HAP-1 (cell line): ENCODE data around the gene SPATS2L.

Experiments used
- DNase-seq, 2 experiments: peaks; one replicate each; pipeline ENCODE4 v3.0.0-alpha.2; 2016 to 2020; ENCODE audit warnings: low spot score in 2 of 2
- H3K27me3 ChIP-seq: fragments of 250-450 bp; sonication (Bioruptor Pico); 2 replicates; pipeline ENCODE4 v1.5.1; 2020; ENCODE audit warnings: low read depth, mild to moderate bottlenecking, moderate library complexity
- H3K36me3 ChIP-seq: fragments of 250-450 bp; sonication (Bioruptor Pico); replicated peaks from 2 replicates; pipeline ENCODE4 v1.5.1; 2020; ENCODE audit warnings: mild to moderate bottlenecking
- H3K4me1 ChIP-seq: fragments of 250-450 bp; sonication (Bioruptor Pico); 2 replicates; pipeline ENCODE4 v1.5.1; 2020; ENCODE audit warnings: mild to moderate bottlenecking
- H3K4me3 ChIP-seq: fragments of 250-450 bp; sonication (Bioruptor Pico); 2 replicates; pipeline ENCODE4 v1.5.1; 2020; ENCODE audit warnings: mild to moderate bottlenecking, moderate library complexity
- H3K9me3 ChIP-seq: fragments of 250-450 bp; sonication (Bioruptor Pico); 2 replicates; pipeline ENCODE4 v1.5.1; 2020; ENCODE audit warnings: mild to moderate bottlenecking, moderate library complexity
- in situ Hi-C: fragments of 300-500 bp; cut with MboI; formaldehyde crosslinking; loops from 3 replicates; pipeline ENCODE4 v1.14.3; 2020; ENCODE audit warnings: low sequenced_read_pairs, inconsistent platforms, mixed read lengths

SPATS2L gene

DNA sequence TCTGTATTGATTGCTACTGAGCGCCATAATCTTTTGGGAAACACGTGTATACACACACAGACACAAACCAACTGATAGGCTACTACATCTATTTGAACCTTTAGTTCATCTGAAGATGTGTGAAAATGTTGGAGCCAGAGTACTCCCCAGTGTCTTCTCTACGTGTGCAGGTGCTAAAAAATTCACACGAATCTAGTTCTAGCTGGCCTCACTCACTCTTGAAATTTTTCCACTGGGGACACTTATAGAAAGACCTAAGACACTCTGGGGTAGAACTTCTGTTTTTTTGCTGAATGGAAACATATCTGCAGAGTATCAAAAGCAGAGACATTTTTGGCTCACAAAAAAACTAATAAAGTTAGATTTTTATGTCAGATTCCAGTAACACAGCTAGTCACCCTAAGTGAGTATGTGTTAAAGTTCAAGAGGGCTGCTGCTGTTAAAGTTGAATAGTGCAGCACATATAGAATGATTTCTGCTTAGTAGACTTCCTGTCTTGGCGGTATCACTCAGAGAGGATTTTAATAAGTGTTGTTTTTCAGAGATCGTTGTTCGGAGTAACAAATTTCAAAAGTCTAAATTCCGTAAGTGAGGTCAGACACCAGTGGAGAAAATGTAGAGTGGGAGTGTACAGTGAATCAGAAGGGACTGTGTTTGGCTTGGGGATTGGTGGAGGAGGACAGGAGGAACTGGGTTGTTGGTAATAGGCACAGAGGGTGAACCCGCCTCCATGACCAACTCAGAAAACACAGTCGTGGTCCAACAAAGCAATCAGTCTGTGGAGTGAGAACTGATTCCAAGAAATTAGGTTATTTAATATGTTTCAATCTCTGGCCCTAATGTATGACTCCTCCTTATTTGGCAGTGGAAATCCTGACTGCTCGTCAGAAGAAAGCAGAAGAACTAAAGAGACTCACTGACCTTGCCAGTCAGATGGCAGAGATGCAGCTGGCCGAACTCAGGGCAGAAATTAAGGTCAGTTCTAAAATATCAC, 160.2 kb downstream of the SPATS2L start:
- no peak for DNase-seq
- Histone ChIP-seq H3K4me3 (no peak overlapping the region), H3K36me3 (no peaks in the 10 kb centered on the region; the same call in 1 of the 2 replicates), H3K9me3 (no peaks in the 10 kb centered on the region), H3K4me1 (peaks cover 7% of the 10 kb centered on the region), H3K27me3 (no peaks in the 10 kb centered on the region)
- in situ Hi-C loops: no loop called here

DNA sequence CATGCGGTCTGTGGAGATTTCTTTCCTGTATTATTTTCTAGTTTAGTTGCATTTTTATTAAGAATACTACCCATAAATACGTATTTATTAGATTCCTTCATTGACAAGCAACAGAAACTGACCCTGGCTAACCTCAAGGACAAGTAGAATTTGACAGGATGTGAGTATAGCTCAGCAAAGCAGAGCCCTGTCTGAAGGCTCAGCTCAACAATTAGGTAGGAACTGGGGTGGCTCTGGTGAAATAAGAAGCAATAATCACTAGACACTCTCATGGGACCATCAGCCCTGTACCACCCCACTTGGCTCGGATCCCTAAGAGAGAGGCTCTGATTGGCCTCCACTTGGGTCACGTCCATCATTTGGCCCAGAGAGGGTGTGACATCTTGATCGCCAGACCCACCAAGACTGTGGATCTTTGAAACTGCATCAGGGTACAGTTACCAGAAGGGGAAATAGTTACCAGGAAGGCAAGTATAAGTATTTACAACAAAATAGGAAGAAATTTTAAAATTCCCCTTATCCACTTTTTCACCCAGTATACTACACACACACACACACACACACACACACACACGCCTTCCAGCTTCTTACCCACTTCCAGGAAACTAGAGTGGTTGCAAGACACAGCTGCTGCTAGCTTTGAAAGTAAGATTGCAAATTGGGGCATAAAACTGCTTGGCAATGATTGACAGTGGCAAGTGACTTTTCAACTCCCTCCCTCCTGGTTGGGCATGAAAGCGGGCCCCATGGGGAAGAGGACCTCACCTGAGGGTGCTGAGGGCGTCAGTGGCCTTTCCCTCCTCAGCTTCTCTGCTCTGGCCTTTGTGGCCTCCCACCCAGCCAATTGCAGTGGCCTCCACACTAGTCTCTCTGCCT, 161.6 kb downstream of the SPATS2L start:
- DNase-seq: no peak
- no peak overlapping the region for H3K4me3 ChIP-seq
- no peaks in the 10 kb centered on the region; the same call in 1 of the 2 replicates for H3K36me3 ChIP-seq
- H3K9me3 ChIP-seq: no peaks in the 10 kb centered on the region
- in situ Hi-C loops: no loop called here
- peaks cover 7% of the 10 kb centered on the region for H3K4me1 ChIP-seq
- H3K27me3 ChIP-seq: no peaks in the 10 kb centered on the region

DNA sequence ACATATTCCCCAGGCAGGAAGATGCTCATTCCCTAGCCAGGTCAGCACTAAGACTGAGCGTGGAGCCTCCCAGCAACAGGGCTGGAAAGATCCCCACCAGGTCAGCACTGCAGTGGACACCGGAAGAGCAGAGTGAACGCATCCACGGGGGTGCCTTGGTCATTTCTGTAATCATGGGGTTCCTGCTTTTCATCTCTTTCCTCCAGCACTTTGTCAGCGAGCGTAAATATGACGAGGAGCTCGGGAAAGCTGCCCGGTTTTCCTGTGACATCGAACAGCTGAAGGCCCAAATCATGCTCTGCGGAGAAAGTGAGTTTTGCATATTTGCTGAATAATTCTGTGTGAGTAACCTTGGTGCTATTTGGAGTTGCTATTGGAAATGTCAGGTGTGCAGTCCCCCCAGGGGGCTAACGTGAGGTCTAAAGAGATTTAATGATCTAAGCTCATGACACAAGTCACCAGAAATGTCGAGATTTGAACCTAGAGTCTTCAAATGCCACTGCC, 163.3 kb downstream of the SPATS2L start:
- no peaks in the 10 kb centered on the region; the same call in 1 of the 2 replicates for H3K36me3 ChIP-seq
- no peaks in the 10 kb centered on the region for H3K27me3 ChIP-seq
- in situ Hi-C loops: loop anchor here (5.0 to 10.0 kb wide), 2 partner anchors 155 to 492 kb away; no protein-coding TSS in a partner anchor
- no peak for DNase-seq
- no peaks in the 10 kb centered on the region for H3K9me3 ChIP-seq
- no peaks in the 10 kb centered on the region for H3K4me1 ChIP-seq
- no peak overlapping the region for H3K4me3 ChIP-seq

DNA sequence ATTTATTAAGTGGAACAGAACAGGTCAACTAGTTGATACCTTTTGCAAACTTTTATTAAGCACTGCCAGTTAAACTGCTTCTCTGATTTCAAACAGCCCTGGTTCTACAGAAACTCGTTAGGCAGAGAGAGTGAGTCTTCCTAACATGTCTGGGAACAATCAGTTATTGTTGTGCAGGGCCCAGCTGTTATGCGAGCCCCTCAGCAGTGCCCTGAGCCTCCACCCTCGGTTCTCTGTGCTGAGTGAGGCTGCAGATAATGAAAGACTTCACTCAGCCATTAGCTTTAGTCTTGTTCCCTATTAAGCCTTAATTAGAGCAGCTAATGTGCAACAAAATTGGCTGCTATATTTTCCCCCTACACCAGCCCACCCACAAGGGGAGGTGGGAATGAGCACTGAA, 163.7 kb downstream of the SPATS2L start:
- no peaks in the 10 kb centered on the region for H3K9me3 ChIP-seq
- in situ Hi-C loops: loop anchor here (5.0 to 10.0 kb wide), 2 partner anchors 155 to 493 kb away; no protein-coding TSS in a partner anchor
- H3K4me1 ChIP-seq: no peaks in the 10 kb centered on the region
- no peak for DNase-seq
- no peaks in the 10 kb centered on the region for H3K27me3 ChIP-seq
- H3K36me3 ChIP-seq: no peaks in the 10 kb centered on the region; the same call in 1 of the 2 replicates
- H3K4me3 ChIP-seq: no peak overlapping the region

DNA sequence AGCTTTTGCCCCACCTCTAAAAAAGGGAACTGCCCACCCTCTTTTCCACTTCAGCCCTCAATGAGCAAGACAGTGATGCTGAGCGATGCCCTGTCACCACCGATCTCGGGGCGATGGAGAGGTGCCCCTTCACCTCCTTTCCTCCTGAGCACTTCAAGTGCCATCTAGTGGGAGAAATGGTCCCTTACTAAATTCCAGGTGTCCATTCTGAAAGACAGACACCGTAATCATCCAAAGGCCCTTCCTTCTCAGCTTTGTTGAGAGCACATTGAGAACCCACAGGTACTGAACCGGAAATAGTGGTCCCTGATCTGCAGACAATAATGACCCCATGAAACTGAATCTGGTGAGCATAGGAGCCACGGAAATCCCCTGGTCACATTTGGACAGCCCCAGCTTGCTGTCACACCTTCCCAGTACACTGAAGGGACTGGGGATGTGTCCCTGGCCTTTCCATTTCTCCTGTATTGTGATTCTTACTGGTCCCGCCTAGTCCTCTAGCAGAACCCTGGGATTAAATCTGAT, 164.9 kb downstream of the SPATS2L start:
- Histone ChIP-seq H3K4me1 (no peaks in the 10 kb centered on the region), H3K36me3 (no peaks in the 10 kb centered on the region; the same call in 1 of the 2 replicates)
- peak; percentile 11 to 25 for DNase-seq

DNA sequence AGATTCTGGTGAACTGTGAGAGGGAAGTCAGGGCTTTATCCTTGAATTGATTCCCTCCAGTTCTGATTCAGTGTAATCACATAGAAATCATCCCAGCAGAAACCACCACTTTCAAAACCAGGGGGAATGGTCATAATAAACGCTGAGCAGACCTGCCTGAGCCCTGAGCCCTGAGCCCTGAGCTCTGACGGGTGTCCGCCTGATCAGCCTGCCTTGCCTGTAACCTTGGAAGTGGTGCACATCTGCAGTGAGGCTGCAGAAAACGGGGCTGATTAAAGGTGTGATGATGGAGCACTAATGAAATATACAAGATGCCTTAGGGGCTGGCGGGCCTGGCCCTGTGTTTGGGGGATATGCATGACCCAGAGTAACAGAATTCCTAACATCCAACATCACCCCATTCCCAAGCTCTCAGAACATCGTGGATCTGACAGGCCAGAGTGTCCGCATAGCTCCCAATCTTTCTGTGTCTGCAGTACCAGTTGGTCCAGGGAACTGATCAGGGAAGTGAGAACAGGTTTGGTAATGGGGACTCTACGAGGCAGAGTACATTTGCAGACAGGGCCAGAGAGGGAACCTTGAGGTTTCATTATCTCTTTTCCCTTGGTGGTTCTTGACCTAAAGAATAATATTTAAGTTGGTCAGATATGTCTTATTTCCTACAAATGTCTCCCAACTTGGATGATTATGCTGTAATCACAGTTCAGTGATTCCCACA, 165.6 kb downstream of the SPATS2L start:
- Histone ChIP-seq H3K9me3 (no peaks in the 10 kb centered on the region), H3K36me3 (no peaks in the 10 kb centered on the region; the same call in 1 of the 2 replicates), H3K4me1 (no peaks in the 10 kb centered on the region), H3K4me3 (no peak overlapping the region), H3K27me3 (no peaks in the 10 kb centered on the region)
- in situ Hi-C loops: loop anchor here (5.0 to 10.0 kb wide), 2 partner anchors 157 to 495 kb away; no protein-coding TSS in a partner anchor
- DNase-seq: no peak

More for the DNA sequence above, 164.9 kb downstream of the SPATS2L start:
- Histone ChIP-seq H3K4me3 (no peak overlapping the region), H3K27me3 (no peaks in the 10 kb centered on the region), H3K9me3 (no peaks in the 10 kb centered on the region)
- in situ Hi-C loops: loop anchor here (5.0 to 10.0 kb wide), 2 partner anchors 157 to 494 kb away; no protein-coding TSS in a partner anchor

DNA sequence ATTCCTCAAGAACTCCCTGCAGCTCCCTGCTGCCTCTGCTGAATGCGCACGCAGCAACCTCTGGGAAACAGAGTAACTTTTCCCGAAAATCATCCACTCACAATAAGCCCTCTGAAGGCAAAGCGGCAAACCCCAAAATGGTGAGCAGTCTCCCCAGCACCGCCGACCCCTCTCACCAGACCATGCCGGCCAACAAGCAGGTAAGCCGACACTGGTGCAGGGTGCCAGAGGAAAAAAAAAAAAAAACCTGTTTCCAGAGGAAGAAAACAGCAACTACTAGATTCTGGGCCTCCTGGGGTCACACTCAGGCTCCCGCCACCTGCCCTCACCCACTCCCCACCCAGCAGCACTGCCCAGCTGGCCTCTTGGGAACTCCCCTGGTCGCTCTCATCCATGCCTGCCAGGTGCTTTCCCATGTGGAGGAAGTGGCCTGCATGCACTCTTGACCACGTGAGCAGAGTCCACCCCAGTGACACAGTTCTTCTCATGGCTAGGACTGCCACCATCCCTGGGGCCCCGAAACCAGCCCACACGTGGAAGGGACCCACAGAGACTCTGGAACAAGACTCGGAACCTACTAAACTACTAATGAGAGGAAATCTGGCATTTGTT, 166.5 kb downstream of the SPATS2L start:
- no peak for DNase-seq
- in situ Hi-C loops: loop anchor here (5.0 to 10.0 kb wide), 2 partner anchors 158 to 496 kb away; no protein-coding TSS in a partner anchor
- Histone ChIP-seq H3K4me1 (no peaks in the 10 kb centered on the region), H3K36me3 (peaks cover under 1% of the 10 kb centered on the region; the same call in 1 of the 2 replicates), H3K4me3 (no peak overlapping the region), H3K9me3 (no peaks in the 10 kb centered on the region), H3K27me3 (no peaks in the 10 kb centered on the region)

DNA sequence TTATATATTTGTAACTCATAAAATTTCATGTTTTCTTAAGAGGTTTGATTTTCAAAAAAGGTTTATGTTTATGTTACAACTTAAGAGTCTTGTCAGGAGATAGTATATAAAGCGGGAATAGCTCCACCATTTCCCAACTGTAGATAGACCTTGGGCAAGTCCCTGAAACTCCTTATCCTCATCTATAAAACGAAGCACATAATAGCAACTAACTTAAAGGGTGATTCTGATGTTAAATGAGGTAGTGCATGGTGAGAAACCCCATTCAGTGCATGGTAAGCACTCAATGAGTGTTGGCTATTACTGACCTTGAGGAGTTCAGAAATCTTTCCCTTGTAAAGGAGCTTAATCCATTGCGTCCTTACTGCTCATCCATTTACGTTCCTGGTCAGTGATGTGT, 169.3 kb downstream of the SPATS2L start:
- H3K36me3 ChIP-seq: 0 out of 2 replicates have a peak, but pooled peaks cover 6% of the 10 kb centered on the region
- H3K4me1 ChIP-seq: no peaks in the 10 kb centered on the region
- in situ Hi-C loops: loop anchor here (10.0 kb wide), 1 partner anchor 161 kb away; no protein-coding TSS in a partner anchor
- no peak for DNase-seq
- no peak overlapping the region for H3K4me3 ChIP-seq
- H3K9me3 ChIP-seq: no peaks in the 10 kb centered on the region
- H3K27me3 ChIP-seq: no peaks in the 10 kb centered on the region

DNA sequence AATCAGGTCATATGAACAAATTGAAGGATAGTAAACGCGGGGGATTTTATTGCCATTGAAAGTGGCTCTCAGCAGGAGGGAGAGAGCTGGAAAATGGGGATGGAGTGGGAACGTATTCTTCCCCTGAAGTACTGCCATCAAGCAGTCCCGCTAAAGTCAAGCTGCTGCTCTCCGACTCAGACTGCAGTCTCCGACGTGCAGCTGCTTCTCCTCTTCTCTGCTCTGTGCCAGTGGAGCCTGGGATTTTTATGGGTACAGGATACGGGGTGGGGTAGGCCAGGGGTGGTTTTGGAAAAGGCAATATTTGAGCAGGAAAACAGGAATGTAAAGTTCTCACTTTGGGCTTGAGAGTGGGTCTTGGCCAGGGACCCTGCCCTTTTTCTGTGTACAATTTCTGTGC, 170.3 kb downstream of the SPATS2L start:
- H3K4me1 ChIP-seq: no peaks in the 10 kb centered on the region
- H3K36me3 ChIP-seq: 0 out of 2 replicates have a peak, but pooled peaks cover 6% of the 10 kb centered on the region

DNA sequence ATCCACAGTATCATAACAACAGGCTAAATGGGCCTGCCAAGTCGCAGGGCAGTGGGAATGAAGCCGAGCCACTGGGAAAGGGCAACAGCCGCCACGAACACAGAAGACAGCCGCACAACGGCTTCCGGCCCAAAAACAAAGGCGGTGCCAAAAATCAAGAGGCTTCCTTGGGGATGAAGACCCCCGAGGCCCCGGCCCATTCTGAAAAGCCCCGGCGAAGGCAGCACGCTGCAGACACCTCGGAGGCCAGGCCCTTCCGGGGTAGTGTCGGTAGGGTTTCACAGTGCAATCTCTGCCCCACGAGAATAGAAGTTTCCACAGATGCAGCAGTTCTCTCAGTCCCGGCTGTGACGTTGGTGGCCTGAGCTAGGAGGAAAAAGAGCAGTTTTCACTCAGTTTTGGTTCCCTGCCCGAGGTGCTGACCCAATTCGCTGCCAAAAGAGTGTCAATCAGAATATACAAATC, 171.2 kb downstream of the SPATS2L start:
- no peaks in the 10 kb centered on the region for H3K4me1 ChIP-seq

More for the DNA sequence above, 170.3 kb downstream of the SPATS2L start:
- Histone ChIP-seq H3K4me3 (no peak overlapping the region), H3K27me3 (no peaks in the 10 kb centered on the region), H3K9me3 (no peaks in the 10 kb centered on the region)
- in situ Hi-C loops: loop anchor here (10.0 kb wide), 1 partner anchor 162 kb away; no protein-coding TSS in a partner anchor
- DNase-seq: no peak

DNA sequence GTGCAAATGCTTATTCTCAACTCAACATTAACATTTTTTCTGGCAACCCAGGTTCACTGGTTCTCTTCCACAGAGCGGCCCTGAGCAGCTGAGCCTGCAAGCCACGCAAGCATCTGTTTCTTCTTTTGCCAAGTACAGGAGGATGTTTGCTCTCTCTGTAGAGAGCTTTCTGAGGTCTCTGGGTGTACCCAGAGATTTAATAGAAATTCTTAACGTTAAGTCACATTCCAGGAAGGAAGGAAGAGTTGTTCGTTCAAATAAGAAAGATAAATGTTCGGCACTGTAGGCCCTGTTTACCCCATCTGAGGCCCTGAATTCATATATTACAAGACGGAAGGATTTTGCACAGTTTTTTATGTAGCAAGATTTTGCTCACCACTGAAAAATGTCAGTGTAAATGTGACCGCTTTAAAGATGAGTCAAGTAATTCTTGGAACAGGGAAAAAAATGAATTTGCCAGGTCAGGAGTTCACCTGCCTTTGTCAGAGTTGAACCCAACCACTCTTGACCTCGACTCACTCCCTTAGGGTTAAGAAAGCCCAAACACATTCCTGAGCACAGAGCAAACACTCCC, 173.3 kb downstream of the SPATS2L start:
- H3K4me1 ChIP-seq: no peaks in the 10 kb centered on the region
- H3K27me3 ChIP-seq: no peaks in the 10 kb centered on the region
- no peak for DNase-seq
- 0 out of 2 replicates have a peak, but pooled peaks cover 6% of the 10 kb centered on the region for H3K36me3 ChIP-seq
- no peak overlapping the region for H3K4me3 ChIP-seq
- H3K9me3 ChIP-seq: no peaks in the 10 kb centered on the region
- in situ Hi-C loops: loop anchor here (10.0 kb wide), 1 partner anchor 165 kb away; no protein-coding TSS in a partner anchor

More for the DNA sequence above, 171.2 kb downstream of the SPATS2L start:
- Histone ChIP-seq H3K36me3 (0 out of 2 replicates have a peak, but pooled peaks cover 6% of the 10 kb centered on the region), H3K27me3 (no peaks in the 10 kb centered on the region), H3K4me3 (no peak overlapping the region), H3K9me3 (no peaks in the 10 kb centered on the region)
- no peak for DNase-seq
- in situ Hi-C loops: loop anchor here (10.0 kb wide), 1 partner anchor 163 kb away; no protein-coding TSS in a partner anchor
